IMR-90 (cell line): ENCODE measurements around the gene LRRC39. TPM values are rescaled to one million over a fixed set of nuclear protein-coding genes. Genes with fewer than 3 reads are reported as not detected.

Source experiments
- ATAC-seq: fragments of 200-7000 bp; cut with Tn5 transposase; 2 replicates; pipeline ENCODE4 v1.9.1; 2020; ENCODE audit warnings: low read depth, mild to moderate bottlenecking, moderate library complexity
- BruUV-seq: library from RNA; stranded (reverse); fragments of 400-500 nt; replicated peaks from 2 replicates; lab custom pipeline; 2021; lab: Mats Ljungman, UMichigan
- CTCF ChIA-PET: fragments of 300-600 bp; formaldehyde crosslinking; extraction: SDS; loops from one replicate; lab custom pipeline; 2021; ENCODE audit warnings: antibody characterized with exemption; lab: Yijun Ruan, JAX
- POLR2A ChIA-PET: fragments of 300-600 bp; sonication (Branson Sonifier 250); formaldehyde crosslinking; loops from one replicate; lab custom pipeline; 2022; ENCODE audit warnings: antibody characterized with exemption; ENCODE audit not compliant: unreplicated experiment; lab: Charles Lee
- DNase-seq: peaks from one replicate; pipeline ENCODE4 v3.0.0; 2013
- H2AFZ ChIP-seq: replicated peaks from 2 replicates; pipeline ENCODE3; 2013; ENCODE audit warnings: low read length, mild to moderate bottlenecking; ENCODE audit not compliant: poor library complexity
- H2AK5ac ChIP-seq: 2 replicates; pipeline ENCODE4 v1.6.1; 2013; ENCODE audit warnings: low read depth, low read length, inconsistent platforms
- H2AK9ac ChIP-seq: replicated peaks from 2 replicates; pipeline ENCODE3; 2013; ENCODE audit warnings: mild to moderate bottlenecking, low read depth, low read length, moderate library complexity; ENCODE audit not compliant: poor library complexity
- H2BK120ac ChIP-seq: 2 replicates; pipeline ENCODE4 v1.6.1; 2013; ENCODE audit warnings: low read depth, low read length, inconsistent platforms
- H2BK15ac ChIP-seq: 3 replicates; pipeline ENCODE4 v1.6.1; 2013; ENCODE audit warnings: low read depth, low read length, inconsistent platforms
- H2BK20ac ChIP-seq: 2 replicates; pipeline ENCODE4 v1.6.1; 2013; ENCODE audit warnings: low read depth, mild to moderate bottlenecking, inconsistent platforms, low read length, moderate library complexity
- H2BK5ac ChIP-seq: 2 replicates; pipeline ENCODE4 v1.6.1; 2013; ENCODE audit warnings: mild to moderate bottlenecking, low read depth, low read length, inconsistent platforms; ENCODE audit not compliant: poor library complexity, severe bottlenecking
- H3K14ac ChIP-seq: replicated peaks from 2 replicates; pipeline ENCODE4 v1.6.1; 2013; ENCODE audit warnings: low read depth, low read length, inconsistent platforms
- H3K18ac ChIP-seq: 2 replicates; pipeline ENCODE4 v1.6.1; 2013; ENCODE audit warnings: low read depth, low read length, control low read depth
- H3K23ac ChIP-seq: 2 replicates; pipeline ENCODE4 v1.6.1; 2013; ENCODE audit warnings: low read depth, low read length, inconsistent platforms
- H3K27ac ChIP-seq: 2 replicates; pipeline ENCODE4 v1.5.1; 2013; ENCODE audit warnings: mild to moderate bottlenecking, control low read depth, low read length; ENCODE audit not compliant: insufficient read depth
- H3K27me3 ChIP-seq: 2 replicates; pipeline ENCODE4 v1.6.1; 2013; ENCODE audit warnings: low read length; ENCODE audit not compliant: control insufficient read depth, insufficient read depth
- H3K36me3 ChIP-seq: 2 replicates; pipeline ENCODE4 v1.6.1; 2013; ENCODE audit warnings: low read length, mixed read lengths; ENCODE audit not compliant: control insufficient read depth, insufficient read depth
- H3K4ac ChIP-seq: 2 replicates; pipeline ENCODE4 v1.6.1; 2013; ENCODE audit warnings: low read depth, low read length, inconsistent platforms
- H3K4me1 ChIP-seq: 2 replicates; pipeline ENCODE4 v1.6.1; 2013; ENCODE audit warnings: low read length, mixed read lengths; ENCODE audit not compliant: control insufficient read depth, insufficient read depth
- H3K4me2 ChIP-seq: 2 replicates; pipeline ENCODE4 v1.6.1; 2013; ENCODE audit warnings: low read depth, mild to moderate bottlenecking, control low read depth, low read length, moderate library complexity
- H3K4me3 ChIP-seq: 2 replicates; pipeline ENCODE4 v1.5.1; 2013; ENCODE audit warnings: low read depth, mild to moderate bottlenecking, control low read depth, low read length, moderate library complexity; ENCODE audit not compliant: insufficient read depth
- H3K56ac ChIP-seq: 2 replicates; pipeline ENCODE4 v1.6.1; 2013; ENCODE audit warnings: low read length, inconsistent platforms; ENCODE audit not compliant: insufficient read depth; ENCODE audit errors: extremely low read depth
- H3K79me1 ChIP-seq, 2 experiments: 2 replicates each; pipeline ENCODE4 v1.6.1; 2013; ENCODE audit warnings: low read length in 2 of 2, inconsistent platforms in 1 of 2, low read depth in 1 of 2
- H3K9ac ChIP-seq: 2 replicates; pipeline ENCODE4 v1.6.1; 2013; ENCODE audit warnings: low read depth, low read length, control low read depth
- H3K9me1 ChIP-seq: 2 replicates; pipeline ENCODE4 v1.6.1; 2013; ENCODE audit warnings: low read length, inconsistent platforms; ENCODE audit not compliant: insufficient read depth
- H3K9me3 ChIP-seq: 2 replicates; pipeline ENCODE4 v1.6.1; 2013; ENCODE audit warnings: low read length; ENCODE audit not compliant: control insufficient read depth, insufficient read depth
- H4K20me1 ChIP-seq: 2 replicates; pipeline ENCODE4 v1.6.1; 2013; ENCODE audit warnings: low read length, inconsistent platforms; ENCODE audit not compliant: insufficient read depth
- H4K5ac ChIP-seq: 2 replicates; pipeline ENCODE4 v1.6.1; 2013; ENCODE audit warnings: mild to moderate bottlenecking, low read depth, low read length, control low read depth
- H4K8ac ChIP-seq, 2 experiments: 2 replicates each; pipeline ENCODE4 v1.6.1; 2013; ENCODE audit warnings: low read depth in 2 of 2, low read length in 2 of 2, control low read depth in 1 of 2, inconsistent platforms in 1 of 2
- H4K91ac ChIP-seq: 2 replicates; pipeline ENCODE4 v1.6.1; 2013; ENCODE audit warnings: low read depth, low read length, inconsistent platforms; ENCODE audit not compliant: insufficient read depth
- BHLHE40 ChIP-seq: fragments of 150-350 bp; IDR thresholded peaks from 2 replicates; pipeline ENCODE4 v1.6.1; 2016; ENCODE audit warnings: mild to moderate bottlenecking, low read depth, low read length
- CEBPB ChIP-seq: IDR thresholded peaks from 2 replicates; pipeline ENCODE4 v1.6.1; 2012; ENCODE audit warnings: low read depth, low read length, improper control_type of control experiment
- CHD1 ChIP-seq: IDR thresholded peaks from 2 replicates; pipeline ENCODE4 v1.6.1; 2012; ENCODE audit warnings: low read depth, low read length, improper control_type of control experiment
- ELK1 ChIP-seq: fragments of 150-350 bp; IDR thresholded peaks from 2 replicates; pipeline ENCODE4 v1.6.1; 2016; ENCODE audit warnings: low read depth, mild to moderate bottlenecking, low read length, moderate library complexity, borderline replicate concordance
- FOS ChIP-seq: fragments of 150-350 bp; IDR thresholded peaks from 2 replicates; pipeline ENCODE4 v1.6.1; 2016; ENCODE audit warnings: low read depth, low read length
- MAZ ChIP-seq: IDR thresholded peaks from 2 replicates; pipeline ENCODE4 v1.6.1; 2012; ENCODE audit warnings: low read depth, mild to moderate bottlenecking, low read length, improper control_type of control experiment, moderate library complexity, borderline replicate concordance
- MXI1 ChIP-seq: IDR thresholded peaks from 2 replicates; pipeline ENCODE4 v1.6.1; 2012; ENCODE audit warnings: low read depth, mild to moderate bottlenecking, low read length, moderate library complexity, borderline replicate concordance
- NFE2L2 ChIP-seq: fragments of 150-350 bp; IDR thresholded peaks from 2 replicates; pipeline ENCODE4 v1.6.1; 2016; ENCODE audit warnings: low read depth, mild to moderate bottlenecking, low read length
- POLR2A ChIP-seq: IDR thresholded peaks from 2 replicates; pipeline ENCODE4 v1.6.1; 2012; ENCODE audit warnings: mild to moderate bottlenecking, low read depth, low read length
- RAD21 ChIP-seq: IDR thresholded peaks from 2 replicates; pipeline ENCODE4 v1.6.1; 2012; ENCODE audit warnings: low read length, improper control_type of control experiment
- RCOR1 ChIP-seq: IDR thresholded peaks from 2 replicates; pipeline ENCODE4 v1.6.1; 2012; ENCODE audit warnings: mild to moderate bottlenecking, low read length, improper control_type of control experiment; ENCODE audit not compliant: insufficient replicate concordance
- RFX5 ChIP-seq: IDR thresholded peaks from 2 replicates; pipeline ENCODE4 v1.8.0; 2012; ENCODE audit warnings: low read depth, mild to moderate bottlenecking, low read length, moderate library complexity
- SMC3 ChIP-seq: fragments of 150-350 bp; IDR thresholded peaks from 2 replicates; pipeline ENCODE4 v1.6.1; 2016; ENCODE audit warnings: low read depth, mild to moderate bottlenecking, antibody characterized with exemption, low read length, moderate library complexity
- WGBS, 2 experiments: methylation state at CpG; one replicate each; pipeline versions ENCODE4 v1.1.5 to v1.1.7; 2013; ENCODE audit warnings: missing lambda C conversion rate in 2 of 2; ENCODE audit not compliant: insufficient read length in 1 of 2; ENCODE audit errors: extremely low coverage in 2 of 2; 5-methylcytosine and 5-hydroxymethylcytosine counted together
- dilution Hi-C: fragments of 300-500 bp; cut with HindIII; formaldehyde crosslinking; loops from one replicate; pipeline ENCODE4 v1.14.3; 2018; ENCODE audit warnings: low sequenced_read_pairs; ENCODE audit not compliant: unreplicated experiment
- in situ Hi-C: fragments of 300-500 bp; cut with MboI; formaldehyde crosslinking; loops from 3 replicates; pipeline ENCODE4 v1.14.3; 2019; ENCODE audit warnings: low sequenced_read_pairs, inconsistent platforms, mixed read lengths
- intact Hi-C: fragments of 100-400 bp; cut with micrococcal nuclease; formaldehyde crosslinking; loops from 2 replicates; pipeline ENCODE4 v1.10.0; 2022
- polyA plus RNA-seq, 3 experiments: library from polyadenylated mRNA; depleted of rRNA; stranded (reverse); fragments of >200 nt; gene quantifications; 2 replicates each; pipeline ENCODE4 v1.2.3, GENCODE V29; 2012; ENCODE audit warnings: low replicate concordance in 1 of 3
- total RNA-seq: library from RNA; depleted of rRNA; stranded (reverse); fragments of >200 nt; gene quantifications from 2 replicates; pipeline ENCODE4 v1.2.3, GENCODE V29; 2012
- TF ChIP-seq, protein P1 (sequence below): conservative IDR thresholded peaks from 2 replicates; pipeline ENCODE4 v1.5.1; 2012; ENCODE audit warnings: mild to moderate bottlenecking, low read depth, low read length, improper control_type of control experiment

The LRRC39 gene
- total and polyA plus RNA-seq, 2 of the 4 experiments (the other 2 are of a cell fraction) = 0.36 to 0.48 TPM

DNA sequence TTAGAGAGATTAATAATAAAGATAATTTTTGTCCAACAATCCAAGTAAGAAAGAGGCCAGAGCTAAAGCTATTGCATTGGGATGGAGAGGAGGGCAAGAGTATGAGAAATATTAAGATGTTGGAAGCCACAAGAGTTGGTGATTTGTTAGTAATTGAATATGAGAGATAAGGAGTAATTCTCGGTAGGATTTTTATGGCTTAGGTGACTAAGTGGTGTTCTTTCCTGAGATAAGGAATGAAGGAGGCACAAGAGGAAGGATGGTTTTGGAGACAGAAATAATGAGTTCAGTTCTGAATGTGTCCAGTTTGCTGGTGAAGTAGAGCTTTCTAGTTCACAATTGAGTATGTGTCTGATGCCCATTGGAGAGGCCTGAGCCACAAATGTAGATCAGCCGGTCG is 35.7 kb downstream of the LRRC39 start:
- DNase-seq = no peak
- H3K79me1 ChIP-seq = 0 out of 4 replicates have a peak, but pooled peaks cover 0 to 5% of the 10 kb centered on the region in 2 experiments
- CTCF ChIA-PET = interaction anchor here (0.5 kb wide), 1 partner anchor 161 kb away, joined by 3 read pairs; no protein-coding TSS in a partner anchor
- H2AFZ ChIP-seq = no peak overlapping the region
- H3K4me3 ChIP-seq = no peak overlapping the region
- in situ Hi-C loops = no loop called here
- no peak overlapping the region for H3K4me2 ChIP-seq
- no peak overlapping the region for H2BK120ac ChIP-seq
- WGBS, 2 experiments = 88 to 100% methylated on average over 1 of the region's 3 CpGs
- H2AK5ac ChIP-seq = no peak overlapping the region
- H3K9me1 ChIP-seq = 0 out of 2 replicates have a peak, but pooled peaks cover 2% of the 10 kb centered on the region
- no peaks in the 10 kb centered on the region for H4K20me1 ChIP-seq
- TF ChIP-seq MXI1 = no peak
- TF ChIP-seq, protein P1, sequence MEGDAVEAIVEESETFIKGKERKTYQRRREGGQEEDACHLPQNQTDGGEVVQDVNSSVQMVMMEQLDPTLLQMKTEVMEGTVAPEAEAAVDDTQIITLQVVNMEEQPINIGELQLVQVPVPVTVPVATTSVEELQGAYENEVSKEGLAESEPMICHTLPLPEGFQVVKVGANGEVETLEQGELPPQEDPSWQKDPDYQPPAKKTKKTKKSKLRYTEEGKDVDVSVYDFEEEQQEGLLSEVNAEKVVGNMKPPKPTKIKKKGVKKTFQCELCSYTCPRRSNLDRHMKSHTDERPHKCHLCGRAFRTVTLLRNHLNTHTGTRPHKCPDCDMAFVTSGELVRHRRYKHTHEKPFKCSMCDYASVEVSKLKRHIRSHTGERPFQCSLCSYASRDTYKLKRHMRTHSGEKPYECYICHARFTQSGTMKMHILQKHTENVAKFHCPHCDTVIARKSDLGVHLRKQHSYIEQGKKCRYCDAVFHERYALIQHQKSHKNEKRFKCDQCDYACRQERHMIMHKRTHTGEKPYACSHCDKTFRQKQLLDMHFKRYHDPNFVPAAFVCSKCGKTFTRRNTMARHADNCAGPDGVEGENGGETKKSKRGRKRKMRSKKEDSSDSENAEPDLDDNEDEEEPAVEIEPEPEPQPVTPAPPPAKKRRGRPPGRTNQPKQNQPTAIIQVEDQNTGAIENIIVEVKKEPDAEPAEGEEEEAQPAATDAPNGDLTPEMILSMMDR = no peak
- no peak for TF ChIP-seq POLR2A
- no peak for TF ChIP-seq NFE2L2
- TF ChIP-seq BHLHE40 = no peak
- no peak for TF ChIP-seq MAZ
- no peak for TF ChIP-seq CEBPB
- TF ChIP-seq FOS = no peak
- no peak for TF ChIP-seq RAD21
- no peak for TF ChIP-seq RFX5
- no peak for TF ChIP-seq RCOR1
- no peak for TF ChIP-seq SMC3
- no peak for TF ChIP-seq ELK1
- no peak for TF ChIP-seq CHD1
- H2BK15ac ChIP-seq = no peak overlapping the region
- no peak overlapping the region for H3K4ac ChIP-seq
- H3K4me1 ChIP-seq = no peaks in the 10 kb centered on the region
- dilution Hi-C loops = no loop called here
- H2AK9ac ChIP-seq = no peak overlapping the region
- H2BK20ac ChIP-seq = no peak overlapping the region
- H3K23ac ChIP-seq = no peak overlapping the region
- peaks cover 26% of the 10 kb centered on the region for H3K36me3 ChIP-seq
- H4K8ac ChIP-seq = no peak overlapping the region
- H2BK5ac ChIP-seq = no peak overlapping the region
- H3K27me3 ChIP-seq = no peaks in the 10 kb centered on the region
- no peak overlapping the region for H3K9ac ChIP-seq
- H3K56ac ChIP-seq = no peak overlapping the region
- no peak overlapping the region for H4K5ac ChIP-seq
- no TSS peak for BruUV-seq
- intact Hi-C loops = loop anchor here (5.0 to 10.0 kb wide), 2 partner anchors 92 to 130 kb away; no protein-coding TSS in a partner anchor
- H4K91ac ChIP-seq = no peak overlapping the region
- ATAC-seq = no peak
- H3K27ac ChIP-seq = no peak overlapping the region
- no peak overlapping the region for H3K18ac ChIP-seq
- H3K14ac ChIP-seq = no peak overlapping the region
- H3K9me3 ChIP-seq = no peaks in the 10 kb centered on the region
- POLR2A ChIA-PET = no interaction called here
